T1000 (cell line): Measurements from ENCODE around the gene GGN.
"Not testable (repeated sequence)": the region's sequence is repeated elsewhere in the genome, so short reads cannot be mapped to it uniquely, and the experiment has no call there.

Source experiments
- DNase-seq: peaks from one replicate; lab custom pipeline; 2025; ENCODE audit warnings: mixed read lengths; lab: John Stamatoyannopoulos, UW

GGN gene

GRCh38 chr19:38362076-38362945 is 25.5 kb downstream of the GGN start:
- DNase-seq: peak; percentile 73

GRCh38 chr19:38361633-38362075 is 26.2 kb downstream of the GGN start:
- peak; percentile 74 for DNase-seq

DNA sequence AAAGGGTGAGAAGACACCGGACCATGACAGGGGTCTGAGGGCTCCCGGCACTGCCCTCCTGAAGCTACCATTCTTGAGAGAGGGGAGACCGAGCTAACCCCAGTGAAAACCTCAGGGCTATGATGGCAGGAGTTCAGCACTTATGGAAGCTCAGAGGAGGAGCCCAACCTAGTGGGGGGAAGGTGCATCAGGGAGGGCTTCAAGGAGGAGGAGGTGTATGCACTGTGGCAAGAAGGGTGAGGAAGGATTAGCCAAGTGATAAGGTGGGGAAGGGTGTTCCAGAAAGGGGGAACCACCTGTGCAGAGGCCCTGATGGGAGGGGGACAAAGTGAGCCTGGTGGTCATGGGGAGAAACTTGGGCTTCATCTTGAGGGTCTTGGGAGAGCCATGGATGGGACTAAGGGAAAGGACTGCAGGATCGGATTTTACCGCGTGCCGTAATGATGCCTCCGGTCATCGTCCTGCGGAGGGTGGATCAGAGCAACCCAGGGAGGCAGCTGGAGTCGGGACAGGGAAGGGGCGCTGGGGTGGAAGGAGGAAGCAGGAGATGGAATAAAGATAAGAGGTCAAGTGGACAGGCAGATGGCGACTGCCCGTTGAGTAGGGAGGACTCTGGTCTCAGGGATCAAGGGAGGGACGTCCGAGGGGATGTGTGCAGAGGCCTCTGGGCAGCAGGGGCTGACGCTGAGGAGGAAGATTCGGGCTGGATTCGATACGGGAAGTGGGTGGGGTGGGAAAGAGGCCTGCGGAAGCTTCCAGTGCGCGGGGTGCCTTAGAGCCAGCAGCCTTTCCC is 26.8 kb downstream of the GGN start:
- DNase-seq: no peak

DNA sequence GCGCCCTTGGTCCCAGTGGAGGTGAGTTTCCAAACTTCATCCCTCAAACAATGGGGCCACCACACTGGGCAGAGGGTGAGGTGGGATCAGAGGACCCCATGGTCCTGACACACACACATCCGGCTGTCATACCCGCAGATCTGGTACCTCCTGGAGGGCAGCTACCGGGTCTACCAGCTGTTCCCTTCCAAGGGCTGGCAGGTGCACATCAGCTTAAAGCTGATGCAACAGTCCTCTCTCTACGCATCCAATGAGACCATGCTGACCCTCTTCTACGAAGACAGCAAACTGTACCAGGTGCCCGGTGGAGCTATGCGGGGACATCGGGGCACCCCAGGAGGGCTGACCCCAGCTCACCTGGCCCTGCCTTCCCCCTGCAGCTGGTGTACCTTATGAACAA is 27.5 kb downstream of the GGN start:
- no peak for DNase-seq

DNA sequence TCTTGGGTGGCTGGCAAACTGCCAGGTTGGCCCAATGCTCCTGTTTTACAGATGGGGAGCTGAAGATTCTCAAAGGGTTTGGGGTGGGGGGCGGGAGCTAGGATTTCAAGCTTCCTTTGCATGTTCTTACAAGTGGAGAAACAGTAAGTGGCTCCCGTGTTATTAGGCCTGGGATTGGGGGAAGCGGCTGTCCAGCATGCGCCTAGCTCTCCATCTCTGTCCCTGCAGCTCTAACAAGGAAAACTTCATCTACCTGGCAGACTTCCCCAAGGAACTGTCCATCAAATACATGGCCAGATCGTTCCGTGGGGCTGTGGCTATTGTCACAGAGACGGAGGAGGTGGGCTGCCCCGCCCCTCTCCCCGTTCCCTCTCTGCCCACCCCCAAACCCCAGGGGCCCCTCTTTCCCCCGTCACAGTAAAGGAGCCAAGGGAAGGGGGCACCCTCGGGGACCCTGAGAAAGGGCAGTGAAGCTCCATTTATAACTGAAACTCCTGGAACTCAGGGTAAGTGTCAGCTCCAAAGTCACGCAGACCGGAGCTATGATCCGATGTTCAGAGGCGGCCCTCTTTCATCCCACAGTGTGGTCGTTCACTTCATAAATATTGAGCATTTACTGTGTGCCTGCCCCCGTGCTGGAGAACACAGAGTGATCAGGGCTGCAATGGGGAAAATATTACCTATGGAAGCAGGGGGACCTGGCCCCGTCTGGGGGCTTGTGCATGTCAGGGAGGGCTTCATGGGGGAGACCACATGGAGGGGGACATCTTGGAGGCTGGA is 28.4 kb downstream of the GGN start:
- no peak for DNase-seq

- DNase-seq: no peak
Observed at GRCh38 chr19:38358071-38358470, 29.8 kb downstream of the GGN start.

DNA sequence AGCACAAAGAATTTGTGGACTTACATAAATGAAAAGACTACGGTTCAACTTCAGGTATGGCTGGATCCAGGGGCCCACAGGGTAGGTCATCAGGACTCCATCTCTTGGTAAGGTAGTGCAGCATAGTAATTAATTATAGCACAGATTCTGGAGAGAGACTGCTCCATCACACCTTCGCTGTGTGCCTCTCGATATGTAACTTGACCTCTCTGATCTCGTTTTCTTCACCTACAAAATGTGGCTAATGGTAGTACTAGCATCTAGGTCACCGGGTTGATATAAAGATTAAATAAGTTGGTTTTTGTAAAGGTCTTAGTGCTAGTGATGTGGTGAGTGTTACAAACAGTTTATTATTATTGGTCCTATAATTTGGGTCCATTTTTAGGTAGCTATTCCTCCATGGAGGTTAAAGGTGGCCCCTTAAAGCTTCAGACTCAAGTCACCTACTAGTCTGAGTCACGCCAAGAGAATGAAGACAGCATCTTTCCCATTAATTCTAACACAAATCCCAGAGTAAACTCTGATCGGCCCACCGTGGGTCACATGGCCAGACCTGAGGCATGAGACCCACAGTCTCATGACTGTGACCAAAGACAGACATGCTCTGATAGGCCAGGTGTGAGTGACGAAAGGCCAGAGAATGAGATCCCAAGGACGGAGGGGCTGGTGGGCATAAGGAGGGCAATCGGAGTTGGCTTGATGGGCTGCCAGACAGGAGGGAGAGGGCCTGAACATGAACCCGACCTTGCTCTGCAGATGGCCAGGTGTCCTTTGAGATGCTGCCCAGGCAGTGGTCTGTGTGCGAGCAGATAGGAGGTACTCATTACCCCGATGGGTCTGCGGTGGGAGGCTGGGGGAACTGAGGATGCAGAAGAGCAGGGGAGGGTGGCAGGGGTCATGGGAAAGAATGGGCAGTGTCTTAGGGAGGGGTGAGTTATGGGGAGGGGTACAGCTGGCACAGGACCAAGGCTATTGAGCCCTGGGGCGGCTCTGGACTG is 31.8 kb downstream of the GGN start:
- no peak for DNase-seq

DNA sequence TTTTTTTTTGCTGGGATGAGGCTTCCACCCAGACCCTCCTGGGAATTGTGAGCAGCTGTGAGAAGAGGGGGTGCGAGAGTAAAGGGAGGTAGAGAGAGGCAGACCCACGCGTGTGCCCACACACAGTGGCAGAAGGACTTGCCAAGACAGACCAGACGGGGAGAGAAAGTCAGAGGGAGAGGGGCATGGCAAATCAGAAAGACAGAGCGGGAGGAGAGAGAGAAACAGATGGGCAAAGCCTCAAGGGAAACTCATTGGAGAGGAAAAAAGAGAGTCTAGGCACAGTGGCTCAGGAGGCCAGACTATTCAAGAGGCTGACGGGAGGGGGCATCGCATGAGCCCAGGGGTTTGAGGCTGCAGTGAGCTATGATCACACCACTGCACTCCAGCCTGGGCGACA is 35.2 kb downstream of the GGN start:
- no peak for DNase-seq

- DNase-seq: no peak
Observed at GRCh38 chr19:38351865-38352395, 35.9 kb downstream of the GGN start.

- DNase-seq: no peak
Observed at GRCh38 chr19:38350883-38351282, 37.0 kb downstream of the GGN start.

GRCh38 chr19:38346837-38347236 is 41.0 kb downstream of the GGN start:
- no peak for DNase-seq

GRCh38 chr19:38340927-38341326 is 46.9 kb downstream of the GGN start:
- DNase-seq: no peak

GRCh38 chr19:38339011-38339410 is 48.8 kb downstream of the GGN start:
- DNase-seq: not testable (repeated sequence)

DNA sequence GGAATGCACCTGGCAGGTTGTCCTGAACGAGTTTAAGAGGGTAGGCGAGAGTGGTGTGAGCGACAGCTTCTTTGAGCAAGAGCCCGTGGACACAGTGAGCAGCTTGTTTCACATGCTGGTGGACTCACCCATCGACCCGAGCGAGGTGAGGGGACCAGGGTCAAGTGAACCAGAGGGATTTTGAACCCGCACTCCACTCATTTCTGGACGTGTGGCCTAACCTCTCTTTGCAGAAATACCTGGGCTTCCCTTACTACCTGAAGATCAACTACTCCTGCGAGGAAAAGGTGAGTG is 50.5 kb downstream of the GGN start:
- no peak for DNase-seq

DNA sequence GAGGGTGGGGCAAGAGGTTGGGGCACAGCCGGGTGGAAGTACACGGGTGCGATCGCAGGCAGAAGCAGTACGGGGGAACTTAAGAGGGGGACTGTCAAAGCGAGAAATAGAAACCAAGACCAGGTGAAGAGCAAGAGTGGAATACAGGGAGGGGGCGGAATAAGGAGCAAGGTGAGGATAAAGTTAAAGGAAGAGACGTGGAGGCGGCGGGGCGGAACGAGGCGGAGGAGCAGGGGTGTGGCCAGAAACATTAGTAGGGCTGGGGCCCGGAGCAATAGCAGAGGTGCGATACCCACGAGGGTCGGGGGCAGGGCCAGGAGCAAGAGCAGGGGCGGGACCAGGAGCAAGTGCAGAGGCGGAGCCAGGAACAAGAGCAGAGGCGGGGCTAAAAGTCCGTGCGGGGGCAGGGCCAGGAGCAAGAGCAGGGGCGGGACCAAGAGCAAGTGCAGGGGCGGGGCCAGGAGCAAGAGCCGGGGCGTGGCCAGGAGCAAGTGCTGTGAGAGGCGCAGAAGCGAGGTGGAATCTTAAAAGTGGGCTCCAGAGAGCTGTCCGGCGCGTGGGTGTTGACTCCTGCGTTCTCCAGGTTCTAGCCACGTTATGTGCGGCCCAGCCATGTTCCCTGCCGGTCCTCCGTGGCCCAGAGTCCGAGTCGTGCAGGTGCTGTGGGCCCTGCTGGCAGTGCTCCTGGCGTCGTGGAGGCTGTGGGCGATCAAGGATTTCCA is 51.0 kb downstream of the GGN start:
- peak; percentile 93 for DNase-seq

DNA sequence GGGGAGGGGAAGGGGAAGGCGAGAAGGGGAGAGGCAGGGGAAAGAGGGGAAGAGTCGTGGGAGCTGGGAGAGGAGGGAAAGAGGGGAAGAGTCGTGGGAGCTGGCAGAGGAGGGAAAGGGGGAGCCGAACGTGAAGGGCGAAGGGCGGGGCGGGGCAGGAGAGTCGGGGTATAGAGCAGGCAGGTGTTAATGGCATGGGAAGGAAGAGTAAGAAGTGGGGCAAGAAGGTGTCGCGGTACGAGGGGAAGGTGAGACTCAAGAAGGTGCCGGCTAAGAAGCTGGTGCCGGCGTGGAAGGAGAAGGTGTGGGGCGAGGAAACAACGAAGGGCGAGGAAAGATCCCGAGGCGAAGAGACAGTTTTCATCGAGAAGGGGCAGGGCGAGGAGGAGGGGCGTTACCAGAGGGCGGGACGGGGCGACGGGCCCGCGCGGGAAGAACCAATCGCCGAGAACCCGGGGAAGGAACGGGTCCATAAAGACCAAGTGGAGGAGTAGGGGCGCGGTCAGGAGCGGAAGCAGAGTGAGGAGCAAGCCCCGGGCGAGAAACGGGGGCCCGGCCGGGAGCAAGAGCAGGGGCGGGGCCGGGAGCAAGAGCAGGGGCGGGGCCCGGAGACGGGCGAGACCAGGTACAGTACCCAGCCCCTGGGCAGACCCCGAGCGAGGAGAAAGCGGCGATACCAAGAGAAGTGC is 51.7 kb downstream of the GGN start:
- DNase-seq: peak; percentile 91
